ENCODE measurements around the gene PIK3R1.
A peak's percentile ranks its signal among the peaks of the same experiment; 100 is the strongest.

Gene PIK3R1

DNA sequence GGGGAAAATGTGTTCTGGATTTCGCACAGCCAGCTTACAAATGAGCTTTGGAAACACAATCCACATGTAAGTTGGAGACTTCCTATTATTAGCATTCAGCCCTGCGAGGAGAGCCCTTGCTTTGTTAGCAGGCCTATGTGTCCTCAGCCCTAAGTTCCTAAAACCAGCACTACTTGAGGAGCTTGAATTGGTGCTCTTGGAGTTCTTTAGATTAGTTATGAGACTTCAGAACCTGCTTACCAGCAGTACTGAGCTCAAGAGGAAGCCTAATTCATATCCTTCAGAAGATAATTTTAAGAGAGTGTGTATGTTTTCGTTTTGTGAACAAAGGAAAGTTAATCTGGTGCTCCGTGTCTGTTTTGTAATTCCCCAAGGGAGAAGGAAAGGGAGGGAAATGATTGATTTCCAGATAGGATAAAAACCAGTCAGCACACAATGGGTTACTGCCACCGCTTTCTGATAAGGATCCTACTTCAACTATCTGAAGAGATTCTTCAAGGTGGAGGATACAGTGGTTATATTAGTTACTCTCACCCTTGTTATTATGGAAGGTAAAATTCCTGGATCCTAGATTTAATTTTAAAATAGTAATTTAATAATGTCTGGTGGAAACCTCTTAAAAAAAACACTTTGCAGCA is 35.2 kb downstream of the PIK3R1 start:
- ATAC-seq (no peak), DNase-seq (no peak)
- Mint-ChIP-seq H3K4me1 (peaks cover 88% of the 10 kb centered on the region), H3K4me3 (peak overlapping the region; percentile 46 to 59), H3K9me3 (no peaks in the 10 kb centered on the region), H3K27ac (peak overlapping the region in 1 of 2 donors; percentile 81), H3K27me3 (no peaks in the 10 kb centered on the region)

DNA sequence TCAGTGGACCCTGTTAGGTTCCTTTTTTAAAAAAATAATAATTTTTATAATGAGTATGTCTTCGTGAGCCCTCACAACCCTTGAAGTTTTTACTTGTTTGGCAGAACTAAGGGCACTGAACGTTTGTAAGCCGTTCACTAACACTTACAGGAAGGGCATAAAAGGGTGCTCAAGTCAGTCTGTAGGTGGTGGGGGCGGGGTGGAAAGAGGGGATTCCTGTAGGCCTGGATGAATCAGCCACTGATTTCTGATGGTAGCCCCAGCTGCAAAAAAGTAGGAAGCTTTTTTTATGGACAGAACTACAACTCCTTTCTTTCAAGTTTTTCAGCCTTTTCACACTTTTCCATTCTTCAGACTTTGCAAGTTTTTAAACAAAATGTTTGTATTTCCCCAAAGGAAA is 35.8 kb downstream of the PIK3R1 start:
- H3K4me3 Mint-ChIP-seq = peak overlapping the region; percentile 1 to 41
- peaks cover 88% of the 10 kb centered on the region for H3K4me1 Mint-ChIP-seq
- peak in 1 of 2 donors; percentile 37 for DNase-seq
- no peak overlapping the region for H3K27ac Mint-ChIP-seq
- no peaks in the 10 kb centered on the region for H3K9me3 Mint-ChIP-seq
- ATAC-seq = peak; percentile 78
- H3K27me3 Mint-ChIP-seq = no peaks in the 10 kb centered on the region

DNA sequence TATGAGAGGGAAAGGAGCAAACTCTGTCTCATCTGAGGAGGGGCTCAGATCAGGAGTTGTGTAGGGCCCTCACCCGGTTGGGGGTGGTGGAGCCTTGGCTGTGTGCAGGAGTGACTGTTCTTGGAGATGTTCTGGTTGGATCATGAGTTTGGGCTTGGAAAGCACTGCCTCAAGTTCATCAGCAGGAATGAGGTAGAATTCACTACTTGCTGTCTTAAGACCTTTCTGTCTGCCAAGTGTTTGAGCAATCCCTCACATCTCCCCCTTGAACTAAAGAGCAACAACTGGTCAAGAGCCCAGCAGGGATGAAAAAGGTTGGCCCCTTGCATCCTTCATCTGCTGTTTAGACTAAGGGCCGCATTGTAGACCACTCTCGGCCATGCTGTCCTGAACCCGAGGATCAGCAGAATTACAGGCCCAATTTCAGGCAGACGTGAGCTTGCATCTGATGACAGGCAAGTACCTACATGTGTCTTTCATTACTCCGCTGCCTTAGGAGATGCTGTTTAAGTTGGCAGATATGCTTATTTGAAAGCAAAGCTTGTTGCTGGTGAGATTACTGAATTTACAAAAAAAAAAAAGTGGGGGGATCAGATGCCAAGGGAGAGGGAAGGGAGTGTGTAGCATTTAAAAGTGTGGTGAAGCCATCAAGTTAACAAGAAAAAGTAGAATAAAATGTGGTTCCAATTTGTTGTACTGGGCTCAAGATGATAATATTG is 36.4 kb downstream of the PIK3R1 start:
- Mint-ChIP-seq H3K4me1 (peaks cover 88% of the 10 kb centered on the region), H3K4me3 (peak overlapping the region; percentile 20 to 41), H3K9me3 (no peaks in the 10 kb centered on the region), H3K27me3 (no peaks in the 10 kb centered on the region), H3K27ac (peak overlapping the region in 1 of 2 donors; percentile 62)
- ATAC-seq = peak; percentile 36
- no peak for DNase-seq

DNA sequence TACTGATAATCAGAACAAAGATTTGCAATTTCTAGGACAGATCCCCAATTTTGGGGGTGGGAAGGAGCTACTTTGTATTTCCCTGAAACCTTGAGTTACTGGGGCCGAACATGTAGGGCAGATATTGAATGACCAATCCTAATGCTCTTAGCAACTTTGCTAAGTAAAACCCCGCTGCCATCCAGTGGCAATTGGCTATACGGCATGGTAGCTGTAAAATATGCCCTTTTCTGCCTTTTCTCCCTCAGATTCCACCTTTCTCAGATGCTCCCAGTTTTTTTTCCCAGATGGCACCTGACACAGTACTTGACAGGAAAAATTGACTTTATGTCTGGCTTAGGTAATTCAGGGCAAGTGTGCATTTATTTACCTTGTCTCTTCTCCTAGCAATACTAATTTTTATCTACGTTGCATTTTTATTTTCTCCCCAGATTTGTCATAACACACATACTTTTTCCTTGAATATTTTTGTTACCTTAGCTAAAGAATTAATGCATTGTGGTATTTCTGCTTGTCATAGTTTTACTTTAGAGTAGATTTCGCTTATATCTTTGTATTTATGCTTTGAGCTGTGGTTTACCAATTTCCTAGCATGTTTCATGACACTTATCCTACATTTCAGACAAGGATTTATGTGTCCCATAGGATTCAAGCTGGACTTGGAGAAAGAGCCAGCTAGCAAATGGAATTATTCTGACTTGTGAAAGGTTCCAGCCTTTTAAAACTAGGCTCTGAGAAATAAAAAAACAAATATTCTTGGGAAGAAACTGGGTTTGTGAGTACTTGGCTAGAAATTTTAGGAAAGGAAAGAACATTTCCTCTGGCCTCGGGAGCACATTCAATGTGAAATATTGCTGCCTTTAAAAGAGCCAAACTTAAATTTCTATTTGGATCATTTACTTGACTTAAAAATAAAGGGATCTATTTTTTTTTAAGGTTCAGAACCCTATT is 37.4 kb downstream of the PIK3R1 start:
- no peak overlapping the region for H3K4me3 Mint-ChIP-seq
- no peaks in the 10 kb centered on the region for H3K9me3 Mint-ChIP-seq
- DNase-seq = peak in 1 of 2 donors; percentile 44
- no peaks in the 10 kb centered on the region for H3K27me3 Mint-ChIP-seq
- no peak for ATAC-seq
- no peak overlapping the region for H3K27ac Mint-ChIP-seq
- peaks cover 91% of the 10 kb centered on the region for H3K4me1 Mint-ChIP-seq

DNA sequence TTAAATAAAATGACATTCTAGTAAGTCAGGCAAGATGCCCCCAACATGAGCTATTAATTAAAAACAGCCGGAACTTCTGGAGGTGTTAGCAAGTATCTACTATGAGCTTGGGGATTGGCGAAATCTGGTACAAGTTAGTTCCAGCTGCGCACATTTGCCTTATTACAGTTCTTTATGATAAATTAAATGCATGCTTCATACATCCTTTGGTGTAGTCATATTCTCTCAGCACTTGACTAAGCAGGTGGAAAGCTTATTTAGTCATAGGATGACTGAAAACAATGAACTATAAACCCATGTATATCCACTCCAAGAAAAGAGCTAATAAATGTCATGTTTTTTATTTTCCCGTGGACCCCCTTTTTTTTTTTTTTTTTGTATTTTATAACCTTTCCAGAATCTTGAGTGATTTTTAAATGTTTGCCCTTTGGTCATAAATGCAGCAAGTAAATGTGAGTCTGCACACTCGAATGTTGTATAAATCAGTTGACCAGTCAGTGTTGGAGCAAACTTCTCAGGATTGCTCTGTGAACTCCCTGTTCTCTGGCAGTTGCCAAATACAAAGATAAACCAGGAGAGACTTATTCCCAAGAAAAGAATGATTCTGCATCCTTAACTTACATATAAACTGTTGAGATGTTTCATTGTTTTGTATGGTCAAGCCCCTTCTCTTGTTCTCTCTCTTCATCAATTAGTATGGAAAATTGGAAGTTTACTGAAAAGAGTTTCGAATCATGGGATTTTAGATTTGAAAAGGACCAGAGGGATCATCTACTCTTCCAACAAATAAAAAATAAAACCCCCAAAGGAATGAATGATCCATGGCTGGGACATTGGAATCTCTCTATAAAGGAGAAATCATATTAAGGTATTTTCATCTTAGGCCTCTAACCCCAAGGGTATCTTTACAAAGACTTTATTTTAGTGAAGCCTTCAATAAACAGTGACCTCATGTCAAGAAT is 38.3 kb downstream of the PIK3R1 start:
- Mint-ChIP-seq H3K4me1 (peaks cover 94% of the 10 kb centered on the region), H3K9me3 (no peaks in the 10 kb centered on the region), H3K27me3 (no peaks in the 10 kb centered on the region), H3K4me3 (no peak overlapping the region), H3K27ac (no peak overlapping the region)
- ATAC-seq (peak; percentile 57), DNase-seq (no peak)

DNA sequence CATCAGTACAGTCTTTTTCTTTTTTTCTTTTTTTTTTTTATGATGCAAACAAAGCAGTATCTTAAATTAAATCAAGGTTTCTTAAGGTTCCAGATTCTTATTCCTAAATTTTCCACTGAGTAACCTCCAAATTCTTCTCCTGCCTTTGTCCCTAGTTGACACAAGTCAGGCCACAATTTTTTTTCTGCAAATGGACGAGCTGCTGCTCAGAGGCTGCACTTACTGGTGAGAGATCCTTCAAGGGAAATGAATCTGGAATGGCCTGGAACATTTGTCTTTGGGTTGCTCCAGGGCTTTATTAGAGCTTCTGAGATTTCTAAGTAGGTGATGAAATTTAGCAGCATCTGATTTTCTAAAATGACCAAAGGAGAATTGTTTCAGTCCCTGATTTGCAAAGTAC is 39.3 kb downstream of the PIK3R1 start:
- no peak for ATAC-seq
- H3K27ac Mint-ChIP-seq = no peak overlapping the region
- DNase-seq = no peak
- H3K27me3 Mint-ChIP-seq = no peaks in the 10 kb centered on the region
- H3K9me3 Mint-ChIP-seq = no peaks in the 10 kb centered on the region
- H3K4me3 Mint-ChIP-seq = peak overlapping the region in 1 of 2 donors; percentile 12
- H3K4me1 Mint-ChIP-seq = peaks cover 92% of the 10 kb centered on the region

DNA sequence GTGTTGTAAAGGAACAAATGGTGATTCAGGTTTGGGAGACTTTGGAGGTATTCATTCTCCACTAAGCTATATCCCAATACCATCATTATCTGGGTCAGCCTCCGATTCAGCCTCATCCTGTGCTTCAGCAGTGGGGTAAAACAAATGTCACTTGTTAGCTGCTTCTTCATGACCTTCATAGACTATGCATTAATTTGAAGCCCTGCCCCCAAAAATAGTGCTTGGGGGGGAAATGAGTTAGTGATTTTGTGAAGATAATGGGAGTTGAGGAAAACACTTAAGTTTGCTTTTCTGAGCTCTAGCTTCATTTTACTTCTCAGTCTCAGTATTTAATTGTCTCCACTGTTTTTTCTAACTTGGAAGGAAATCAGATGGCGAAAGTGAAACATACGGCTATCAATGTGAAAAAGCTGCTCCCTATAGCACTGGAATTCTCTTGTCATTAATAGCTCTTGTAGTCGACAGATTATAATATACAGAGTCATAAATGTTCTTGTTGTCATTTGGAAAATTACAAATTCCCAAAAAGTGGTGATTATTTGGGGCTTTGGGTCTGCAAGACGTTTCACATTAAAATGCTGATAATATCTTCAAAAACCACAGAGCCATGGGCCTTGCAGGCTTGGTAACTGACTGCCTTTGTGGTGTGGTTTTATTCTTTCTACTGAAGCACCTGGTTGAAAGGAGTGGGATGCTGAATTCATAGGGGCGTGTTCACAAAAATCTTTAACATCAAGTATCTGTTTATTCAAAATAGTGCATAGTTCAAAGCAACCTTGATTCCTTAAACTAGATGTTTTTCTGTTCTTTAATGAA is 40.0 kb downstream of the PIK3R1 start:
- H3K4me3 Mint-ChIP-seq = peak overlapping the region; percentile 57 to 66
- peaks cover 92% of the 10 kb centered on the region for H3K4me1 Mint-ChIP-seq
- no peak overlapping the region for H3K27ac Mint-ChIP-seq
- no peaks in the 10 kb centered on the region for H3K27me3 Mint-ChIP-seq
- H3K9me3 Mint-ChIP-seq = no peaks in the 10 kb centered on the region
- no peak for DNase-seq
- peak; percentile 48 for ATAC-seq

DNA sequence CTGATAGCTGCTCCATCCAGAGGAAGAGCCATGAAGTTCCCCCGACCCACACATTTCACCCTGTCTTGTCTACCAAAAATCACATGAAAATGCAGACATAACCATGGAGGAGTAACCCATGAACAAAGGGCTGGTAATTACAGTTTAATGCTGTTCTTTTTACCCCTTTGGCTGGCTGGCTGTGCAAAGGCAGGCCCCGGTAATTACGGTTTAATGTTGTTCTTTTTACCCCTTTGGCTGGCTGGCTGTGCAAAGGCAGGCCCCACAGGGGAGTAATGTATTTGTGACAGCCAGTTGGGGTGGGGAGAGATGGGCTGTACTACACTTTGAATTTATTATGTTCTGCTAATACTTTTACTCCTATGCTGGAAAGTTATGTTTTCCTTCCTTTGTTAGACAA is 41.7 kb downstream of the PIK3R1 start:
- Mint-ChIP-seq H3K4me3 (no peak overlapping the region), H3K4me1 (peaks cover 88% of the 10 kb centered on the region), H3K9me3 (no peaks in the 10 kb centered on the region), H3K27me3 (no peaks in the 10 kb centered on the region), H3K27ac (no peak overlapping the region)
- no peak for ATAC-seq
- no peak for DNase-seq

DNA sequence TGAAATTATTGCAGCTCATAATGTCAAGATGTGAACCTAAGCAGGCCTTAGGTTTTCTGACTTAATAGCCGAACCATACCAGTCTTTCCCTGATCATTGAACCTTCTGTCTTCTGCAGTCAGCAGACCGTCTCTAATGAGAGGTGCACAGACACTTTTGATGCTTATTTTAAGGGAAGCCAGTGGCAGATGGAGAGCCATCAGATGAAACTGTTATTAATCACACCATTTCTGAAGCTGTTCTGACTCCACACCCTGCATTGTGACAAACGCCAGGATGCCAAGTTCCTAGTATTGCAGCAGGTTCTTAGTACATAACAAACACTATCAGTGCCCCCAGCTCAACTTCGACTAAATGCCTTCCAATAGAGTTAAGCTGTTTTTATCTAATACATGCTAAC is 43.0 kb downstream of the PIK3R1 start:
- peak overlapping the region in 1 of 2 donors; percentile 84 for H3K27ac Mint-ChIP-seq
- no peak for DNase-seq
- H3K4me3 Mint-ChIP-seq = peak overlapping the region in 1 of 2 donors; percentile 35
- no peaks in the 10 kb centered on the region for H3K9me3 Mint-ChIP-seq
- H3K4me1 Mint-ChIP-seq = peaks cover 78% of the 10 kb centered on the region
- H3K27me3 Mint-ChIP-seq = no peaks in the 10 kb centered on the region
- peak; percentile 57 for ATAC-seq

DNA sequence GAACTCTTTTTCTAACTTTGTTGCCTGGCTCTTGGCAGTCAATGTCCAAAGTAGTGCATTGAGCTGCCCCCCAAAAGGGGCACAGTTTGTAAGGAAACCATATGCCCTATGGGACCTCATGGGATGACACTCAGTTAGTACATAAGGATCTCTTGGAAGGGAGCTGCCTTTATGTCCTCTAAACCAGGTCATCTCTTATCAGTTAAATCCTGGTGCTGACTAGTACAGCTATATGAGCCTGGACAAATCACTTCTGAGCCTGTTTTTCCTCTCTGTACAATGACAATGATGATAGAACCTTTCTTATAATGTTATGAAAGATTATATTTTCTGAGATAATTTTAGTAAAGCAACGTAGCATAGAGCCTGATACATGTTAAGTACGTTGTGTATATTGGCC is 44.1 kb downstream of the PIK3R1 start:
- no peaks in the 10 kb centered on the region for H3K27me3 Mint-ChIP-seq
- no peak overlapping the region for H3K27ac Mint-ChIP-seq

DNA sequence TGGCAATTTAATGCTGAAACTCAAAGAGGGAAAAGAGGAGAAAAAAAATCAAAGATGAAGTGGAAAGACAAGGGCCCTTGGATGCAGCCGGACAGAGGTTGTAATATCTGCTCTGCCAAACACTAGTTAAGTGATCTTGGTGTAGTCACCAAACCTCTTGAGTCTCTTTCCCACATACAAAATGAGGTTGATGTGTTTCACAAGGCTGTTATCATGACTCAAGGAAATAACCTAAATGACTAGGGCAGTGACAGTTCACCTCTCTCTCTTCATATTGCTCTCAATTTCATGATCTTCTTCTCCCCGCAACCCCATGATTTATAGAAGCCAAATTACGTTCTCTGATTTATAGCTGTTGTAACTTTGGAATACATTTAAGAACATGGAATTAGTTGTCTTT is 44.9 kb downstream of the PIK3R1 start:
- peaks cover 75% of the 10 kb centered on the region for H3K4me1 Mint-ChIP-seq
- no peaks in the 10 kb centered on the region for H3K27me3 Mint-ChIP-seq
- H3K27ac Mint-ChIP-seq = peak overlapping the region; percentile 54 to 57
- H3K9me3 Mint-ChIP-seq = no peaks in the 10 kb centered on the region
- DNase-seq (no peak), ATAC-seq (peak; percentile 90)
- no peak overlapping the region for H3K4me3 Mint-ChIP-seq

More for the DNA sequence above, 44.1 kb downstream of the PIK3R1 start:
- DNase-seq (no peak), ATAC-seq (no peak)
- no peaks in the 10 kb centered on the region for H3K9me3 Mint-ChIP-seq
- H3K4me3 Mint-ChIP-seq = no peak overlapping the region
- peaks cover 75% of the 10 kb centered on the region for H3K4me1 Mint-ChIP-seq

DNA sequence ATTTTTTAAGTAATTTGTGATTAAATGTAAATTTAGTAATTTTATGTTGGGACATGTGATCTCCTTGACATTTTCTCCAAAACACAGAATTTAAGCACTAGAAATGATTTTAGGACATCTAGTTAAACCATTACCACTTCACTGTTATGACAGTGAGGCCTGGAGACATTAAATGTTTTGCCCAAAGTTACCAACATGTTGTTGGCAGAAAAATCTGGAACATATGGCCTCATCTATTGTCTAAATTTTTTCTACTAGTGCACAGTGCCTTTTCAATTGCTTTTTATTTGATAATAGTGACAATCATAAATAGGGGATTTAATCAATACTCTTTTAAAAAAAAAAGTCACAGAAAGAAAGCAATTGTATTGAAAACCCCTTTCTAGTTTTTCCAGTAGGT is 45.6 kb downstream of the PIK3R1 start:
- H3K4me1 Mint-ChIP-seq = peaks cover 75% of the 10 kb centered on the region
- no peak overlapping the region for H3K27ac Mint-ChIP-seq
- H3K27me3 Mint-ChIP-seq = no peaks in the 10 kb centered on the region
- H3K9me3 Mint-ChIP-seq = no peaks in the 10 kb centered on the region
- DNase-seq (no peak), ATAC-seq (no peak)
- no peak overlapping the region for H3K4me3 Mint-ChIP-seq

DNA sequence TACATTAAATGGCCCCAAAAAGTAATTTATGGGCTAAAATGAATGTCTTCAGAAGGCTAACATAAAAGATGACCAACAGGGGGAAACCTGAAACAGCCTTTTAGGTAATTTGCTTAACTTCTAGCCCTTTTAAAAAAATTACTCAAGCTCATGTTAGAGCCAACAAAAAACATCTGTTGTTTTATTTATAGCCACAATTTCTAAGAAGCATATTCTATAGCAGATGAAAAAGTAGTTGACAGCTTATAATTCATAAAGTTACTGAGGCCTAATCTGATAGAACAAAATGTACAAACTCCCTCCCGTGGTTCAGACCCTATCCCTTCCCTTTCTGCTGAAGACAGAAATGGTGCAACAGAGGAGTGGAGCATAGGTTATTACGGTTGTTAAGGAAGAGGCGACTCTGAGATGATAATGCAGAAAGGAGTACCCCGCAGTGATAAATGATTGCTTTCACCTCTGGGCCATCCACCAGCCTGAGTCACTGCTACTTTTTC is 46.1 kb downstream of the PIK3R1 start:
- DNase-seq (no peak), ATAC-seq (no peak)
- no peaks in the 10 kb centered on the region for H3K27me3 Mint-ChIP-seq
- peaks cover 75% of the 10 kb centered on the region for H3K4me1 Mint-ChIP-seq
- peak overlapping the region in 1 of 2 donors; percentile 29 for H3K4me3 Mint-ChIP-seq
- H3K27ac Mint-ChIP-seq = peak overlapping the region in 1 of 2 donors; percentile 40
- no peaks in the 10 kb centered on the region for H3K9me3 Mint-ChIP-seq
